Activated naive CD8-positive, alpha-beta T cell treated with anti-CD3 and anti-CD28 coated beads, Interleukin-2, amount 50 U/mL, for 24 hours (primary cell): ENCODE data around the gene IFT25.

Experiments
- ATAC-seq: fragments of 150-1000 bp; cut with Tn5 transposase; one replicate; pipeline ENCODE4 v1.10.0; 2021
- DNase-seq: peaks from one replicate; pipeline ENCODE4 v3.0.0; 2021
- H3K27ac Mint-ChIP-seq: one replicate; pipeline ENCODE4 v1.8.0; 2021; ENCODE audit warnings: mild to moderate bottlenecking, mixed read lengths
- H3K27me3 Mint-ChIP-seq: one replicate; pipeline ENCODE4 v1.8.0; 2021; ENCODE audit warnings: mixed read lengths
- H3K36me3 Mint-ChIP-seq: one replicate; pipeline ENCODE4 v1.8.0; 2021; ENCODE audit warnings: low read depth, mixed read lengths
- H3K4me1 Mint-ChIP-seq: one replicate; pipeline ENCODE4 v1.8.0; 2021; ENCODE audit warnings: mixed read lengths
- H3K4me3 Mint-ChIP-seq: one replicate; pipeline ENCODE4 v1.8.0; 2021; ENCODE audit warnings: mild to moderate bottlenecking, moderate library complexity, mixed read lengths
- H3K9me3 Mint-ChIP-seq: one replicate; pipeline ENCODE4 v1.8.0; 2021; ENCODE audit warnings: mixed read lengths

The IFT25 gene

GRCh38 chr1:53919675-53920066, 25.8 kb downstream of the IFT25 start:
- DNase-seq = peak; percentile 30
- ATAC-seq = peak; percentile 95
- peak overlapping the region; percentile 52 for H3K4me3 Mint-ChIP-seq
- peaks cover 27% of the 10 kb centered on the region for H3K36me3 Mint-ChIP-seq
- peak overlapping the region; percentile 90 for H3K27ac Mint-ChIP-seq
- H3K27me3 Mint-ChIP-seq = no peaks in the 10 kb centered on the region
- H3K4me1 Mint-ChIP-seq = peaks cover 31% of the 10 kb centered on the region
- no peaks in the 10 kb centered on the region for H3K9me3 Mint-ChIP-seq

DNA sequence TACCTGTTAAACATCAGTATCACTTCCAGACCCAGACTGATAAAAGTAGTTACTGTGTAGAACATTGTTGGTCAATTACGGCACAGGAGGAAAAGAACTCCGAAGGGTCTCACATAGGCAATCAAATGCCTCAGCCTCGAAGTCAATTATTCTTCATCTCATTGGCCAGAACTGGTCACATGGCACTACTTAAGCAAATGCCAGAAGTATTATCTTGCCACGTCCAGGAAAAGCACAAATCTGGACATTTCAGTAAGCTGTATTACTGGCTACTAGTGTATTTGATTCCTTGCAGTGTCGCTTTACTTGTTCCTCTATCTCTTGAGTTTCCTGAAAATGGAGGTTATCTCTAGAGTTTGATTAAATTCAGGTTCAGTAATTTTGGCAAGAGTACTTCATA, 27.2 kb downstream of the IFT25 start:
- Mint-ChIP-seq H3K4me1 (peaks cover 31% of the 10 kb centered on the region), H3K36me3 (peaks cover 21% of the 10 kb centered on the region), H3K27ac (no peak overlapping the region), H3K4me3 (no peak overlapping the region), H3K9me3 (no peaks in the 10 kb centered on the region), H3K27me3 (no peaks in the 10 kb centered on the region)
- DNase-seq (no peak), ATAC-seq (no peak)

- peak overlapping the region; percentile 10 for H3K27ac Mint-ChIP-seq
- no peaks in the 10 kb centered on the region for H3K27me3 Mint-ChIP-seq
- peaks cover 11% of the 10 kb centered on the region for H3K4me1 Mint-ChIP-seq
- no peak overlapping the region for H3K4me3 Mint-ChIP-seq
- no peak for ATAC-seq
- peaks cover 12% of the 10 kb centered on the region for H3K36me3 Mint-ChIP-seq
- H3K9me3 Mint-ChIP-seq = no peaks in the 10 kb centered on the region
- DNase-seq = no peak
These were observed 32.0 kb downstream of the IFT25 start for GRCh38 chr1:53913352-53914033.

DNA sequence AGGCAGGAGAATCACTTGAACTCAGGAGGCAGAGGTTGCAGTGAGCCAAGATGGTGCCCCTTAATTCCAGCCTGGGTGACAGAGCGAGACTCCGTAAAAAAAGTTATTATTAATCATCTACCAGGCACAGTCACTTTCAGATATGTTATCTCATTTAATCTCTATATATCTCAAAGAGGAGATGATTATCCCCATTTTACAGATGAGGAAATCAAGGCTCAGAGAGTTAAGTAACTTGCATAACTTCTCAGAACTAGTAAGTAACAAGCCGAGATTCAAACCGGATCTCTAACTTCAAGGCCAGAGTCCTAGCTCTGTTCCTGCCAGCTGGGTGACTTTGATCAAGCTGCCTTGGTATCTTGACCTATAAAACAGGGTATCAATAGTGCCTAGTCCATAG, 34.1 kb downstream of the IFT25 start:
- Mint-ChIP-seq H3K27ac (no peak overlapping the region), H3K4me3 (no peak overlapping the region), H3K4me1 (peaks cover 7% of the 10 kb centered on the region), H3K36me3 (peaks cover 6% of the 10 kb centered on the region), H3K27me3 (no peaks in the 10 kb centered on the region), H3K9me3 (no peaks in the 10 kb centered on the region)
- ATAC-seq (no peak), DNase-seq (no peak)

DNA sequence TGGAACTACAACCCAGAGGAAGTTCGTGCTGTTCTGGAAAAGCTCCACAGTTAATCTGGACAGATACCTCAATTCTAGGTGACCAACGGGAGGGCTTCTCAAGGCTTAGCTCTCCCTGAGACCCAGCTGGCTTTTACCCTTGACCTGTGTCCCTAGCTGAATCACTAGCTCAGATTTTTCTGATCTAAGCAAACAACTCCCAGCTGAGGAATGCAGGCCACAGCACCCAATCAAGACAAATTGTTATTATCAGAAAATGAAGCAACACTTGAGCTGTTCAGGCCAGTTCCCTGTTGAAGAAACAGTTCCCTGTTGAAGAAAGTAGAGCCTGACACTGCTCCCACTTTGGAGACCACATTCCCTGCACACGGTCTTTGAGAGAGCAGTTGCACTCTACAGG, 35.6 kb downstream of the IFT25 start:
- no peak for ATAC-seq
- no peaks in the 10 kb centered on the region for H3K27me3 Mint-ChIP-seq
- H3K36me3 Mint-ChIP-seq = no peaks in the 10 kb centered on the region
- H3K9me3 Mint-ChIP-seq = no peaks in the 10 kb centered on the region
- no peak for DNase-seq
- H3K27ac Mint-ChIP-seq = no peak overlapping the region
- no peaks in the 10 kb centered on the region for H3K4me1 Mint-ChIP-seq
- no peak overlapping the region for H3K4me3 Mint-ChIP-seq

DNA sequence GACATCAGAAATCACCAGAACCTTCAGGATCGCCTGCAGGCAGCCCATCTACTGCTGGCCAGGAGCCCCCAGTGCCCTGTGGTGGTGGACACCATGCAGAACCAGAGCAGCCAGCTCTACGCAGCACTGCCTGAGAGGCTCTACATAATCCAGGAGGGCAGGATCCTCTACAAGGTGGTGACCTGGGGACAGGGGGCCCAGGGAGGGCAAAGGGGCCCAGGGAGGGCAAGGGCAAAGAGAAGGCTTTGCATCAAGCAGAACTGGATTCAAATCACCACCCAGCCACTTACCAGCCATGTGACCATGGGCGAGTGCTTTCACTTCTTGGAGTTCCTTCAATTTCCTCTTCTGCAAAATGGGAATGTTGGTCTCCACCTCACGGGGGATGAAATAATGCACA, 39.4 kb downstream of the IFT25 start:
- H3K4me1 Mint-ChIP-seq = peaks cover under 1% of the 10 kb centered on the region
- H3K27me3 Mint-ChIP-seq = no peaks in the 10 kb centered on the region
- H3K9me3 Mint-ChIP-seq = no peaks in the 10 kb centered on the region
- H3K36me3 Mint-ChIP-seq = no peaks in the 10 kb centered on the region
- no peak overlapping the region for H3K4me3 Mint-ChIP-seq
- no peak for ATAC-seq
- DNase-seq = no peak
- H3K27ac Mint-ChIP-seq = no peak overlapping the region

GRCh38 chr1:53905509-53905908, 40.0 kb downstream of the IFT25 start:
- Mint-ChIP-seq H3K27ac (no peak overlapping the region), H3K4me1 (peaks cover 2% of the 10 kb centered on the region), H3K4me3 (no peak overlapping the region), H3K27me3 (no peaks in the 10 kb centered on the region), H3K36me3 (no peaks in the 10 kb centered on the region), H3K9me3 (no peaks in the 10 kb centered on the region)
- ATAC-seq = no peak
- DNase-seq = no peak

DNA sequence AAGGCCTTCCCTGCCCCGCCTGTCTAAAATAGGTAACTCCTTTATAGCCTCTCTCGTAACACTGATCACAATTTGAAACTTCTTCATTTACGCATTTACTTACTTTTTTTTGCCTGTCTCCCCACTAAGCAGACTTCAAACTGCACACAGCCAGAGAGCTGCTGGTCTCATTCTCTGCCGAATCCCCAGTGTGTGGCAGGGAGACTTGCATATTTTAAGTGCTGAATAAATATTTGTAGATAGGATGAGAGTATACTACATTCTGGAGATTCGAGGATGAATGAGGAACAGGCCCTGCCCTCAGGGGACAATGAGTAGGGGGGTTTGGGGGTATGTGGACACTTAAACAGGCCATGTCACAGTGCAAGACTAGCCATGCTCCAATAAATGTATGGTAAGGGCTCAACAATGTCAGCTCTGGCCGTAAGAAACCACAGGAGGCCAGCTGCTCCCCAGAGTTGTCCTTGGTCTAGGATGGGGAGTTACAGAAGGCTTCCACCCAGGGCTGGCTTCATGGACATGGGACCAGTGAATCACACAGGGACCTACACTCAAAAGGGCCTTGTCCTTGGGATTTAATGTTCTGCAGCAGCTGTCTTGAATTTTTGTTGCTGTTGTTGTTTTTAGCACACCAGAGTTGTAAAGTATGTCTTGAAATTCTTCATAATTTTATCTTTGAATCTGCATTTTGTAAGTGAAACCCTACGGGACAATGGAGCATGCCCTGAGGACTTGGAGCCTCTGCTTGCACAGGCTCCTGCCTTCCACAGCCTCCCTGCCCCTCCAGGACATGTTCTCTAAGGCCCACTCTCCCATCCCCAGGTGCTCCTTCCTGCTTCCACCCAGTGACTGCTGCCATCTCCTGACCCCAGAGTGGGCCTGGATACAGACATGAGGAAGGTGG, 43.0 kb downstream of the IFT25 start:
- Mint-ChIP-seq H3K4me1 (peaks cover 2% of the 10 kb centered on the region), H3K4me3 (no peak overlapping the region), H3K27ac (no peak overlapping the region), H3K36me3 (no peaks in the 10 kb centered on the region), H3K9me3 (no peaks in the 10 kb centered on the region), H3K27me3 (no peaks in the 10 kb centered on the region)
- ATAC-seq = no peak
- DNase-seq = no peak

GRCh38 chr1:53899708-53900107, 45.8 kb downstream of the IFT25 start:
- Mint-ChIP-seq H3K36me3 (no peaks in the 10 kb centered on the region), H3K9me3 (no peaks in the 10 kb centered on the region), H3K27ac (no peak overlapping the region), H3K27me3 (peaks cover 7% of the 10 kb centered on the region), H3K4me1 (peaks cover 2% of the 10 kb centered on the region), H3K4me3 (no peak overlapping the region)
- no peak for ATAC-seq
- DNase-seq = no peak

GRCh38 chr1:53899206-53899628, 46.3 kb downstream of the IFT25 start:
- H3K36me3 Mint-ChIP-seq = no peaks in the 10 kb centered on the region
- no peak overlapping the region for H3K27ac Mint-ChIP-seq
- H3K4me3 Mint-ChIP-seq = no peak overlapping the region
- peaks cover 2% of the 10 kb centered on the region for H3K4me1 Mint-ChIP-seq
- no peaks in the 10 kb centered on the region for H3K9me3 Mint-ChIP-seq
- DNase-seq (no peak), ATAC-seq (no peak)
- H3K27me3 Mint-ChIP-seq = peaks cover 7% of the 10 kb centered on the region

GRCh38 chr1:53896635-53897229, 48.8 kb downstream of the IFT25 start:
- H3K4me1 Mint-ChIP-seq = peaks cover 13% of the 10 kb centered on the region
- H3K36me3 Mint-ChIP-seq = no peaks in the 10 kb centered on the region
- H3K27me3 Mint-ChIP-seq = peaks cover 7% of the 10 kb centered on the region
- H3K9me3 Mint-ChIP-seq = no peaks in the 10 kb centered on the region
- no peak overlapping the region for H3K27ac Mint-ChIP-seq
- DNase-seq (no peak), ATAC-seq (no peak)
- no peak overlapping the region for H3K4me3 Mint-ChIP-seq

DNA sequence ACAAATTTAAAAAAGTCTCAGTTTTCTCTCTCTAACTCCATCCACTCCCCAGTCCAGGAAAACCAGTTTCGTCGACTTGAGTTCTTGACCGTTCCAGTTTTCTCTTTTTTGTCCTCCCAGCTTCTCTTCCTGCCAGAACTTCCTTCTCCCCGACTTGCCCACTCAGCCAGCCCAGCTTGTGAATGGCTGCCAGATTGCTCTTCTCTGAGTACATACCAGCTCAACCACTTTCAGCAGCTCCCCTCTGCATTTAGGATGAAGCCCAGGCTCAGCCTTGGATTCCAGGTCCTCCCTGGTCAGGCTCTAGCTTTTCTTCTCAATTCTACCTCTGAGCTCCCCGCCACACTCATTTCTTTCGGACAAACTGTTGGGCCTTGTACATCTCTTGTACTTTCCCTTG, 50.1 kb downstream of the IFT25 start:
- Mint-ChIP-seq H3K9me3 (no peaks in the 10 kb centered on the region), H3K27ac (no peak overlapping the region), H3K4me1 (peaks cover 24% of the 10 kb centered on the region), H3K27me3 (peaks cover 7% of the 10 kb centered on the region), H3K36me3 (no peaks in the 10 kb centered on the region), H3K4me3 (no peak overlapping the region)
- DNase-seq (no peak), ATAC-seq (no peak)

- no peak overlapping the region for H3K27ac Mint-ChIP-seq
- ATAC-seq (no peak), DNase-seq (no peak)
- H3K4me1 Mint-ChIP-seq = peaks cover 30% of the 10 kb centered on the region
- H3K36me3 Mint-ChIP-seq = no peaks in the 10 kb centered on the region
- no peaks in the 10 kb centered on the region for H3K9me3 Mint-ChIP-seq
- peaks cover 7% of the 10 kb centered on the region for H3K27me3 Mint-ChIP-seq
- no peak overlapping the region for H3K4me3 Mint-ChIP-seq
These were observed 50.9 kb downstream of the IFT25 start for GRCh38 chr1:53894644-53895043.

DNA sequence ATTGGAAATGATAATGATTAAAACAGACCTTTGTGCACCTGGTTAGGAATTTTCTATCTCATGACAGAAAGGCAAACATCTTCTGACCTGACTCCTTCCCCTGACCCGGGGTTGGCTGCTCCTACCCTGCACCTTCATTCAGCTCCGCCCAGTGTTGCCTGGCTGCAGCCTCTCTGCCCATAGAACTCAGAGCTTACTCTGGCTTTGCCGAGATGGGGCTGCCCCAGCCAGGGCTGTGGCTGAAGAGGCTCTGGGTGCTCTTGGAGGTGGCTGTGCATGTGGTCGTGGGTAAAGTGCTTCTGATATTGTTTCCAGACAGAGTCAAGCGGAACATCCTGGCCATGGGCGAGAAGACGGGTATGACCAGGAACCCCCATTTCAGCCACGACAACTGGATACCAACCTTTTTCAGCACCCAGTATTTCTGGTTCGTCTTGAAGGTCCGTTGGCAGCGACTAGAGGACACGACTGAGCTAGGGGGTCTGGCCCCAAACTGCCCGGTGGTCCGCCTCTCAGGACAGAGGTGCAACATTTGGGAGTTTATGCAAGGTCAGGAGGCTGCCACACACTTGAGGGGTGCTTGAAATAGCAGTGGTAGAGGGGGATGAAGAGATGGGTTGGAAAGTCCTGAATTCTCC, 51.4 kb downstream of the IFT25 start, which contains the start of gene DIO1:
DIO1 (plus strand) TSS at position 189 of the 638 bp plus-strand sequence; CDS start at position 213, 24 bp downstream.
- ATAC-seq = peak; percentile 42
- Mint-ChIP-seq H3K36me3 (no peaks in the 10 kb centered on the region), H3K27me3 (peaks cover 7% of the 10 kb centered on the region), H3K4me1 (peaks cover 31% of the 10 kb centered on the region), H3K27ac (no peak within 1 kb of the TSS), H3K9me3 (no peaks in the 10 kb centered on the region), H3K4me3 (no peak within 1 kb of the TSS)
- peak; percentile 34 for DNase-seq
